Middle frontal gyrus (tissue), 1 donor: Measurements from ENCODE around the gene ELANE.
A peak's percentile ranks its signal among the peaks of the same experiment; 100 is the strongest.

Experiments
- DNase-seq: peaks from one replicate; pipeline ENCODE4 v3.0.0-alpha.2; 2015; ENCODE audit warnings: low spot score; ENCODE audit errors: extremely low spot score

Gene ELANE

DNA sequence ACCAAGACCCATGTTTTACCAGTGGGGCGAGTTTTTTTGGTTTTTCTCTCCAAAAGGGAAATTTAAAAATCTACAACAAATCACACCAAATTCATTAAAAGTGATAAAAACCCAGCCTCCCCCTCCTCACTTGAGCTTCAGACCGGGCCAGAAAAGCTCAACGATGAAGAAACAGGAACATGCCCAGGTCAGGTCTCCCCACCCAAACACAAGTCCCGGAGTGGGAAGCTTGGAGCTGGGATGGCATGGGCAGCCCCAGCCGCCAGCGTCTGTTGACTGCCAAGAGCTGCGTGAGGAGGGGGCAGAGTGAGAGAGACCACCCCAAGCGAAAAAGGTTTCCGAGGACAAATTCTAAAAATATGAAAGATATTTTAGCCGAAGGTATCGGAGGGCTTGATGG, 44.9 kb downstream of the ELANE start:
- no peak for DNase-seq

DNA sequence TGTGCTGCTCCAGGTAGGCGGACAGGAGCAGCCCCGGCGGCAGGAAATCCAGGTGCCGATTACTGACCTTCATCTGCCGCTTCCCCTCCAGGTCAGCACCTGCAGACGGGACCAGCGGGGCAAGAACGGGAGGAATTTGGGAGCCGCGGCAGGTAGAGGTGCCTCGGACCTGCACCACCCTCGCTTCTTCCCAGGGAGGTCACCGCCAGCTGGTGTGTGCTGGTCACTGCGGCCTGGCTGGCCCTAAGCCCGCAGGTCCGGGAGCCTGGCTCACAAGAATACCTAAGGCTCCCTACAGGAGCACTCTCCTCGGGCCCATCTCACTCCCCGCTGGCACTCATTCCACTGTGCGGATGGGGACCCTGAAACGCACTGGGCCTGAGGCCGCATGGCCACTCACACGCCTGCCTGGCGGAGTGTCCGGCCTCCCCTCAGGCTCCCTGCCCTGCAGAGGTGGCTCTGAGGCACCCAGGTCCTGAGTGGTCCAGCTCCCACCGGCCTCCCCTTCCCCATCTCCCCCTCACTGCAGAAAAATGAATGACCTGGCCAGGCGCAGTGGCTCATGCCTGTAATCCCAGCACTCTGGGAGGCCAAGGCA, 45.4 kb downstream of the ELANE start:
- no peak for DNase-seq

DNA sequence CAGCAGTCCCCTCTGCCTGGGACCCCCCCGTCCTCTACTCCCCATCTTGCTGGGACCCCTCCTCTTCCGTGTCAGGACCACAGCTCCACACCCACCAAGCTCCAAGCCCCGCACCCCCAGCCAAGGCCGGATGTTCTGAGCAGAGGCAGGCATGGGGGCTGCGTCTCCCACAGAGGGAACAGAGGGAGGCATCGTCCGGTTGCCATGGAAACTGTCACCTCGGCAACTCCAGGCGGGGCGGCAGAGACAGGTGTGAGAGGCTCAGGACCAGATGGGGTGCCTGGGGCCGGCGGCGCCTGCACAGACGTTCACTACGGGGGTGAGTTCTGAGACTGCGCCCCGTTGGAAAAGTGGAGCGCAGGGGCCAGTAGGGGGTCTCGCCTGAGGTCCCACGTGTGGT, 46.6 kb downstream of the ELANE start:
- DNase-seq, result peak; percentile 27

DNA sequence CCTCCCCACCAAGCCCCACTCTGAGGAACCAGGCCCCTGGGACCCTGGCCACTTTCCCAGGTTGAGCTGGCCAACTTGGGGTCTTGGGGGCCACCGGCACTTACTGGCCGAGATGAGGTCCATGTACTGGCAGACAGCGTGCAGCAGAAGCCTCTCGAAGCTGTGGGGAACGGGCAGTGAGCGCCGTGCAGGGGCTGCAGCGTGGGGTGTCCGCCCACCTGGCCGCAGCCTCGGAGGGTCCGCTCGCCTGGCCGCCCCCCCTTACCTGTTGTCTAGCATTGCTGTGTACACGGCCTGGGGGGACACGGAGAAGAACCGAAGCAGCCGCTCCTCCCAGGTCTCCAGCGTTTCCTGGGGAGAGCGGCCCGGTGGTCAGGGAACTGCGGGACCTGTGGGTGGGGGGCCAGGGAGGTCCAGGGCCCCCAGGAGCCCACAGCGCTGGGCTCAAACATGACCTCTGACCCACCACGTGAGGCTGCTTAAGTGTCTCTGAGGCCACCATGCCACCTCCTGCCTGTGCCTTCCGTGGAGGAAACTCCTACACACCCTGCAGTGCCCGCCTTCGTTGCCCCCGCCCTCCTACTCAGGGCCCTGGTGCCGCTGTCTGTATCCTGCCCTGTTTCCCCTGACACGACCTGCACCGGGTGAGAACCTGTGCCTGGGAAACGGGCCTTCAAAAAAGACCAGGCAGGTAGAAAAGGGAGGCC, 47.4 kb downstream of the ELANE start:
- no peak for DNase-seq

DNA sequence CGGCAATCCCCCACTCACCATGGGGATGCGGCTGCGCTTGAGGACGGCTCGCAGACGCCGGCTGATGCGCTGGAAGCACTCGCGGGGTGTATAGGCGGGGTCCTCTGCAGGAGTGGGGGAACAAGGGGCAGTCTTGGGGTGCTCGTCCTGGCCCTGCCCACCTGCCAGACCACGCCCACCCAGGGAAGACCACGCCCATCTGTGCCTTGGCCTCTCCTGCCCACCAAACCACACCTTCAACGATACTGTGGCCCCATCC, 47.9 kb downstream of the ELANE start:
- DNase-seq, result no peak

DNA sequence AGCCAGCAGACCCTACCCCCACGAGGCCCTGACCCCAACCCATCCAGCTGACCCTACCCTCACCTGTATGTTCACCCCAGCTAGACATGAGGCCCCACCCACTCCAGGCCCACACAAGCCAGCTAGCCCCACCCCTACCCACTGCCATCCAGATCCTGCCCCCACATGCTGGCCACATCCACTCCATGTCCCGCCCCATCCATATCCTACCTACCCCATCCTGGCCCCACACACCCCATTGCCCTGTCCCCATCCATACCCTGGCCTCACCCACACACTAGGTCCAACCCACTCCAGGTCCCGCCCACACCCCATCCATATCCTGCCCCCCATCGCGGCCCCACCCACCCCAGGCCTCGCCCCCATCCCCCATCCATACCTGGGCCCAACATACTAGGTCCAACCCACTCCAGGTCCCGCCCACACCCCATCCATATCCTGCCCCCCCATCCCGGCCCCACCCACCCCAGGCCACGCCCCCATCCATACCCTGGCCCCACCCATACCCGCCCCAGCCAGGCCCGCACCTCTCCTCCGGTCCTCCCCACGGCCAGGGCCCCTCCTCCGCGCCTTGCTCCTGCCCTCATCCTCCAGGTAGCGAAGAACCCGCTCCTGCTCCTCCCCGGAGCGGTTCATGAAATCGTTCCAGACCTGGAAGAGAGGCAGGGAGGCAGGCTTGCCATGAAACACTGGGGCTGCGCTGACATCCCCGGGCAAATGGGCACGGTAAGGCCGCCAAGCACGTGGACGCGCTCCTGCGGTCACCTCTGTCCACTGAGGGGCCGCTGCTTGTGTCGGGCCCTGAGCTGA, 48.4 kb downstream of the ELANE start:
- no peak for DNase-seq

DNA sequence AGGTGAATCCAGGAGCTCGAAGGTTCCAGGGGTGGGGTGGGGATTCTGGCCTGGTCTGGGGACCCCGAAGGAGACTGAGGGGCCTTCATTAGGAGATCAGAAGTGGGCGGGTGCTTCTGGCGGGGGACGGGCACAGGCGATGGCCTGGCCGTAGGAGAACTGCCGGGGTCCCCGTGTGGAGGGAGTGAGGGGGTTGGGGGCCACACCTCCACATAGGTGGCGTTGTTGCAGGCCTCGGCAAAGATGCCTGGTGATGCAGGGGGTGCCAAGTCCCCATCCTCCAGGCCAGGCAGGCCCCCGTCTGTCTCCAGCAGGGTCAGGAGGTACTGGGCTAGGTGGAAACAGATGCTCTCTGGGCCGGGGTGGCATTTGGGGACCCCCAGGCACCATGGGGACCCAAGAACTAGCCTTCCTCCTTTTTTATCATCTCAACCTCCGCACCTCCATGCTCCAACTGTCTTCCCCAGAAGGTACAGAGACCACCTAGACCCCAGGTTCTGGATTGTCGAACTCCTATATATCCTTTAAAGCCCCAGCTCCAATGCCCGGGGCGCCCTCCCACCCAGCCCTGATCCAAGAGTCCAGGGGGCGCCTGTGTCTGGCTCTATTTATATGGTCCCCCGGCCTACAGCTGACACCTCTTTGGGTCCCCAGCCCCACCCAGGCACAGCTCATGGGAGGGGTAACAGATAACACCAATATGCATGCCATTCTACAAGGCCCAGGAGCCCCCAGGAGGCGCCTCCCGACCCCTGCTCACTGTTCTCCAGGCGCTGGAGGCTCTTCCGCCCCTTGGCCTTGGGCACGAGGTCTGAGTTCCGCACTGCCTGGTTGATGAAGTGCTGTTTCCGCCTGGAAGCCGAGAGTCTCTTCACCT, 49.4 kb downstream of the ELANE start:
- DNase-seq, result no peak

DNA sequence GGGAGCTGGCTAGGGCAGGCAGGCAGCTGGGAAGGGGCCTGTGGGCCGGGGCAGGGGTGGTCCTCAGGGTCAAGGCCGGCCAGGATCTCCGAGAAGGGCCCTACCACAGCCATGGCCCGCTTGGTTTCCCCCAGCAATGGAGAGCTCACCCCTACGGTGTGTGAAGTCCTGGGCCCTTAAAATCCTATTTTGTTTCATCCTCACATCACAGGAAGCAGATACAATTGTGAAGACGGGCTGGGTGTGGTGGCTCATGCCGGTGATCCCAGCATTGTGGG, 49.9 kb downstream of the ELANE start:
- no peak for DNase-seq

DNA sequence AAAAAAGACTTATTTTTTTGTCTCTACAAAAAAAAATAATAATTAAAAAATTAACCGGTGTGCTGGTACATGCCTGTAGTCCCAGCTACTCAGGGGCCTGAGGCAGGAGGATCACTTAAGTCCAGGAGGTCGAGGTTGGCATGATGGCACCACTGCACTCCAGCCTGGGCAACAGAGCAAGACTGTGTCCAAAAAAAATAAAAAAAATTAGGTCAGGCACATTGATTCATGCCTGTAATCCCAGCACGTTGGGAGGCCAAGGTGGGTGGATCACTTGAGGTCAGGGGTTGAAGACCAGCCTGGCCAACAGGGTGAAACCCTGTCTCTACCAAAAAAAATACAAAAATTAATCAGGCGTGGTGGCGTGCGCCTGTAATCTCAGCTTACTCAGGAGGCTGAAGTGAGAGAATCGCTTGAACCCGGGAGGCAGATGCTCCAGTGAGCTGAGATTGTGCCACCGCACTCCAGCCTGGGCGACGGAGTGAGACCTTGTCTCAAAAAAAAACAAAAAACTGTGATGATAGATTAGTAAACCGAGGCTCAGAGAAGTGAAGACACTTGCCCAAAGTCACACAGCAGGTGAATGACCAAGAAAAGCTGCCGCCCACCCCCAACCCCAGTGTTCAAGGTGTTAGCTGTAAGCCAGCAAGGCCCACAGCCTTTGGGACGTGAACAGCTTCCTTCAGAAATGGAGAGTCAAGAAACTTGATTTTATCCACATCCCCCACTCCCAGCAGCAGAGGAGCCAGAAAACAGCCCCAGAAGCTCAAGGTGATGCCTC, 50.5 kb downstream of the ELANE start:
- no peak for DNase-seq

DNA sequence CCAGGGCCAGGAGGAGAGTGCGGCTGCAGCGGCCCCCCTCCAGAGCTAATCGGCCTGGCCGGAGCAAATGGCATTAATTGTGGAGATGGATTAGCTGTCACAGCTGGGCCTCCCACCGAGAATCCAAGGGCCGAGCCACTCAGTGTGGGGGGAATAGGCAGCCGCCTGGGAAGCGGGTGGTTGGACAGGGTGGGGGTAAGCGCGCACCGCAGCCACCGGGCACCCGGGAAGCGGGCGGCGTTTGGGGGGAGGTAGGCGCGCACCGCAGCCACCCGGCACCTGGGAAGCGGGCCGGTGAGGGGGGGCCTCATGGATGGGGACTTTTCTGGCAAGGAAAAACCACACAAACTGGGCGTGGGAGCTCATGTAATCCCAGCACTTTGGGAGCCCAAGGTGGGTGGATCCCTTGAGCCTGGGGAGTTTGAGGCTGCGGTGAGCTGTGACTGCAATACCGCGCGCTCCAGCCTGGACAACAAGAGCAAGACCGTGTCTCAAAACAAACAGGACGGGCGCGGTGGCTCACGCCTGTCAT, 51.2 kb downstream of the ELANE start:
- no peak for DNase-seq

DNA sequence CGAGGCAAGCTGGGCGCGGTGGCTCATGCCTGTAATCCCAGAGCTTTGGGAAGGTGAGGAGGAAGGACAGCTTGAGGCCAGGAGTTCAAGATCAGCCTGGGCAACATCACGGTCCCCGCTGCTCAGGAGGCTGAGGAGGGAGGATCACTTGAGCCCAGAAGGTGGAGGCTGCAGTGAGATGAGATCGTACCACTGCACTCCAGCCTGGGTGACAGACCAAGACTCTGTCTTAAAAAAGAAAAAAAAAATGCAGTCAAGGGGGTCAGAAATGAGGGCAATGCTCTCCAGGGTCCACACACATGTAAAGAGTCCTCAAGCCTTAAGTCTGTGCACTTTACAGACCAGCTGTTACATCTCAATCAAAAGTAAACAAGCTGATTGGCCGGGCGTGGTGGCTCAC, 52.4 kb downstream of the ELANE start:
- DNase-seq, result no peak
